WERI-Rb-1 (cell line): Measurements from ENCODE around the gene TMEM255B.
A peak's percentile ranks its signal among the peaks of the same experiment; 100 is the strongest.

ENCODE experiments used
- DNase-seq: peaks from one replicate; pipeline ENCODE4 v3.0.0-alpha.2; 2020
- H3K27ac ChIP-seq: fragments of 250-450 bp; sonication (Bioruptor Pico); 2 replicates; pipeline ENCODE4 v1.5.1; 2020; ENCODE audit warnings: mild to moderate bottlenecking, moderate library complexity
- H3K27me3 ChIP-seq: fragments of 250-450 bp; sonication (Bioruptor Pico); 2 replicates; pipeline ENCODE4 v1.5.1; 2021; ENCODE audit warnings: mild to moderate bottlenecking, low read depth, moderate library complexity; ENCODE audit not compliant: insufficient read depth, severe bottlenecking
- H3K36me3 ChIP-seq: fragments of 250-450 bp; sonication (Bioruptor Pico); 2 replicates; pipeline ENCODE4 v1.5.1; 2020; ENCODE audit warnings: mild to moderate bottlenecking, moderate library complexity
- H3K4me3 ChIP-seq: 2 replicates; pipeline ENCODE4 v1.5.1; 2011; ENCODE audit warnings: low read depth, mild to moderate bottlenecking, control low read depth, low read length
- H3K9me3 ChIP-seq: fragments of 250-450 bp; sonication (Bioruptor Pico); 2 replicates; pipeline ENCODE4 v1.5.1; 2021; ENCODE audit warnings: mild to moderate bottlenecking, moderate library complexity; ENCODE audit not compliant: severe bottlenecking
- CTCF ChIP-seq: IDR thresholded peaks from 2 replicates; pipeline ENCODE4 v1.5.1; 2011; ENCODE audit warnings: low read depth, mild to moderate bottlenecking, control low read depth, inconsistent platforms, low read length

The TMEM255B gene

DNA sequence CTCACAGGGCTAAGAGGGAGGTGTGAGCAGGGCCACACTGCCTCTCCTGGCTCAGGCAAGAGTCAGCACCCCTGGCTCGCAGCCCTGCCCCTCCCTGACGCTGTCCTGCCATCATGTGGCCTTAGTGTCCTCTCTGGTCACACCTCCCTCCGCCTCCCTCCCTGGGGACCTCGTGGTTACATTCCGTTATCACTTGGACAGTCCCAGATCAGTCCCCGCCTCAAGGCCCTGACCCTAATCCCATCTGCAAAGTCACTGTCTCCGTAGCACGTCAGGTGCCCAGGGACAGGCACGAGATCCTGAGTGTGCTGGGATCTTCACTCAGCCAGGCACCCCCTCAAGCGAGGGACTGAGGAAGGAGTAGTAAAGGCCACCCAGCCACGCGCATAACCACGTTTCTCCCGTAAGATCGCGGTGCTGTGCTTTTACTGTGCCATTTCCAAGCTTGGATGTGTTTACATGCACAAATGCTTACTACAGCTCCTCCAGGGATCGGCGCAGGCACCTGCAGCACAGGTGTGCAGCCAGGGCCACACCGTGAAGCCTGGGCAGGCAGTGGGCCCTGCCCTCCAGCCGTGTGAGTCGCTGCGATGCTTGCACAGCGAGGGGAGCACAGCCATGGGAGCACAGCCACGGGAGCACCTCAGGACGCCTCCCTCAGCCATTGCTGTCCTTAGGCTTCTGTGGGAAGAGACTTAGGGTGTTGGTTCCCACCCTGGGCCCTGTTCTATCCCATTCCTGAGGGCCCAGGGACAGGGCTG, 10.7 kb upstream of the TMEM255B start:
- no peaks in the 10 kb centered on the region for H3K36me3 ChIP-seq
- DNase-seq: peak; percentile 56
- TF ChIP-seq CTCF: peak; percentile 49
- no peak overlapping the region for H3K4me3 ChIP-seq
- H3K9me3 ChIP-seq: peaks cover 10% of the 10 kb centered on the region
- H3K27ac ChIP-seq: no peak overlapping the region
- H3K27me3 ChIP-seq: peaks cover 47% of the 10 kb centered on the region

DNA sequence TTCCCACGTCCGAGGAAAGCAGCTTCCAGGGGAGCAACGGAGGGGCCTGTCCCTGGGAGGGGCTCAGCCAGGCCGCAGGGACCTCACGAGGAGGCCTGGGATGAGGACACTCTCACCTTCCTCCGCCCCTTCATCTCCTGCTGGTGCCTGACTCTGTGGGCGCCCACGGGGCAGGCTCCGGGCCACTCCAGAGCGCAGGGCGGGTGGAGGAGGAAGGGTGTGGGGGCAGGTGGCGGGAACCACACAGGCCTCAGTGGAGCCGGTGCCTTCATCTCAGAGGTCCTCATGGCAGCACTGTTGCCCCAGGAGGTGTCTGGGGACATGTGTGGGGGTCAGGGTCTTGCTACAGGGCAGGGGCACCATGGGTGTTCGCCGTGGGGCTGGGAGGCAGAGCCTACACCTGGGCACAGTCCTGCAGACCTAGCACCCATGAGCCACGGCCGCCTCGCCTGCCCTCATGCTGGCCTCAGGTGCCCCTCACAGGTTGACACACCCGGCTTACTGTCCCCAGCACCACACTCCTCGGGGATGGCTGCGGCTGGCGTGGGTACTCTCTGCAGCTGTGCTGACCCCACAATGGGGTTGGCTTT, 10.1 kb upstream of the TMEM255B start:
- no peaks in the 10 kb centered on the region for H3K36me3 ChIP-seq
- DNase-seq: no peak
- no peak for TF ChIP-seq CTCF
- H3K4me3 ChIP-seq: no peak overlapping the region
- H3K27me3 ChIP-seq: peaks cover 43% of the 10 kb centered on the region
- peaks cover 10% of the 10 kb centered on the region for H3K9me3 ChIP-seq
- no peak overlapping the region for H3K27ac ChIP-seq

DNA sequence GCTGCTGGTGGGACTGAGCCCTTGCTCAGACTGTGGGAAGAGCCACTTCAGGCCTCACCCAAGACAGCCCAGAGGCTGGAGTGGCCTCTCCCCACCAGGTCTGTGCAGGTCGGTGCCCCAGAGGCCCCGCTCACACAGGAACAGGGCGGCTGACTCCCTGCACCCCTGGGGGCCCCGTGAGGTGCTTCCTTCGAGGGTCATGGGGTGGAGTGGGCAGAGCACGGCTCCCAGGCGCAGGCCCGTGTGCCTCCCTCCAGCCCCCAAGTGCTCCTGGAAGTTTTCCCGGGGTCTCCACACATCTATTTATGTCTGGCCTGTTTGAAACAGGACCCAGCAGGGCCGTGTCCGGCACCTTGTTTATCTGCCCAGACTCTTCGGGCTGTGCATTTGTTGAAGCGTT, 9.5 kb upstream of the TMEM255B start:
- no peak for TF ChIP-seq CTCF
- no peak for DNase-seq
- Histone ChIP-seq H3K36me3 (no peaks in the 10 kb centered on the region), H3K4me3 (no peak overlapping the region), H3K27me3 (peaks cover 39% of the 10 kb centered on the region), H3K9me3 (peaks cover 10% of the 10 kb centered on the region), H3K27ac (no peak overlapping the region)

DNA sequence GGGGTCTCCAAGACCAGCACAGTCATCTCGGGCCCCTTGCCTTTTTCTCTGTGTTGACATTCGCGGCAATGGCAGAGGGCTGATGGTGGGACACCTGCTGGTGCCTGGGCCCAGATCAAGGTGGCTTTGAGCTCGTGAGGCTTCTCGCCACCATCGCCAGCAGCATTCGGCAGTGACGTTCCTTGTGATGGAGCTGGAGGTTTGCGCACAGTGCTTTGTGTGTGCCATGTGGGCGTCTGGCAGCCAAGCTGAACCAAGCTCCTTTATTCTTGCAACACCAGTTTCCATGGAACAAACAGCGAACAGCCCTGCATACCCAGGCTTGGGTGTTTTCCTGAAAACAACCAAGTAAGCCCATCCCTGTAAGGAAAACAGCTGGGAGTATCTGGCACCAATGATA, 9.1 kb upstream of the TMEM255B start:
- no peak overlapping the region for H3K4me3 ChIP-seq
- H3K27ac ChIP-seq: no peak overlapping the region
- peaks cover 10% of the 10 kb centered on the region for H3K9me3 ChIP-seq
- TF ChIP-seq CTCF: no peak
- H3K36me3 ChIP-seq: no peaks in the 10 kb centered on the region
- DNase-seq: no peak
- peaks cover 36% of the 10 kb centered on the region for H3K27me3 ChIP-seq

- Histone ChIP-seq H3K27me3 (peaks cover 36% of the 10 kb centered on the region), H3K9me3 (peaks cover 10% of the 10 kb centered on the region), H3K27ac (no peak overlapping the region), H3K4me3 (no peak overlapping the region), H3K36me3 (no peaks in the 10 kb centered on the region)
- DNase-seq: no peak
- no peak for TF ChIP-seq CTCF
Observed at GRCh38 chr13:113750554-113751399, 8.2 kb upstream of the TMEM255B start.
